ENCODE measurements around the gene ADCY2. TPM values are rescaled to one million over a fixed set of nuclear protein-coding genes. Genes with fewer than 3 reads are reported as not detected.

Gene ADCY2
- total and polyA plus RNA-seq, 2 experiments from 2014 or later = 2.2 to 4.7 TPM

DNA sequence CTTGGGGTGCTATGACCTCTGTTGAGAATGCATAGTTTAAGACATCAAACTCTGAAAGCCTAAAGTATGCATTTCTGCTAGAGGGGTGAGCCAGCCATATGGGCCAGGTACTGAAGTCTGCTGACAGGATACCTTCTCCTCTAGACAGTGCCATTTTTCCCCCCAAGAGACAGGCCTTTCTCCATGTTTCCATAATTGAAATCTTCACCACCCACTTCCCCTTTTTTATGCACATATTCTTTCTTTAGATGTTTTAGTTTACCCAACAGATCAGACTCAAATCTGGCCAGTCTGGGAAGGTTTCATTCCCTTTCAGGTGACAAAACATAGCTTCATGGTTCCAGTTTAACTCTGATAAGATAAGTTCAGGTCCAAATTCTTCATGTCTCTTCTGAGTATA is 212.8 kb downstream of the ADCY2 start:
- no peaks in the 10 kb centered on the region for H3K4me1 ChIP-seq (ENCODE audit: low read depth)
- H3K36me3 ChIP-seq = no peaks in the 10 kb centered on the region
- H3K27ac ChIP-seq = no peak overlapping the region
- H3K9me3 ChIP-seq (ENCODE audit: low read depth) = no peaks in the 10 kb centered on the region
- no peak for DNase-seq (ENCODE audit: low read depth in 1 of 2, low spot score in 1 of 2)
- TF ChIP-seq, protein P1, sequence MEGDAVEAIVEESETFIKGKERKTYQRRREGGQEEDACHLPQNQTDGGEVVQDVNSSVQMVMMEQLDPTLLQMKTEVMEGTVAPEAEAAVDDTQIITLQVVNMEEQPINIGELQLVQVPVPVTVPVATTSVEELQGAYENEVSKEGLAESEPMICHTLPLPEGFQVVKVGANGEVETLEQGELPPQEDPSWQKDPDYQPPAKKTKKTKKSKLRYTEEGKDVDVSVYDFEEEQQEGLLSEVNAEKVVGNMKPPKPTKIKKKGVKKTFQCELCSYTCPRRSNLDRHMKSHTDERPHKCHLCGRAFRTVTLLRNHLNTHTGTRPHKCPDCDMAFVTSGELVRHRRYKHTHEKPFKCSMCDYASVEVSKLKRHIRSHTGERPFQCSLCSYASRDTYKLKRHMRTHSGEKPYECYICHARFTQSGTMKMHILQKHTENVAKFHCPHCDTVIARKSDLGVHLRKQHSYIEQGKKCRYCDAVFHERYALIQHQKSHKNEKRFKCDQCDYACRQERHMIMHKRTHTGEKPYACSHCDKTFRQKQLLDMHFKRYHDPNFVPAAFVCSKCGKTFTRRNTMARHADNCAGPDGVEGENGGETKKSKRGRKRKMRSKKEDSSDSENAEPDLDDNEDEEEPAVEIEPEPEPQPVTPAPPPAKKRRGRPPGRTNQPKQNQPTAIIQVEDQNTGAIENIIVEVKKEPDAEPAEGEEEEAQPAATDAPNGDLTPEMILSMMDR (IDR thresholded peaks at IDR 0.05; ENCODE audit: low read depth, low read length) = no peak
- H3K4me3 ChIP-seq = no peak overlapping the region
- no peaks in the 10 kb centered on the region for H3K27me3 ChIP-seq

DNA sequence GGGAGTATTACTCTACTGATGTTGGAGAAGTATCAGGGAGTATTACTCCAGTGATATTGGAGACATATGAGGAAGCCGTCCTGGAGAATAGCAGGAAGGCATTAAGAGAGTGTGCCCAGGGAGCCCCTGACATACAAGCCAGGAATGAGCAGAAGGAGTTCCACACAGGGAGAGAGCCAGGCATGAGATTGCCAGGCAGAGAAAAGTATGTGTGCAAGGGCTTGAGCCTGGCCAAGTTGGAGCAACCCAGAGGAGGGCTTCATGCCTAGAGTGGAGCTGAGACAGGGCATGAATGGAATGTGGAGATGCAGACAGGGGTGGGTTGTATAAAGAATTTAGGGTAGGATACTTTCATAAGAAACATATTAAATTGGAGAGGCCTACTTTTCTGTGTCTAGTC is 213.8 kb downstream of the ADCY2 start:
- no peak for DNase-seq (ENCODE audit: low read depth in 1 of 2, low spot score in 1 of 2)
- no peaks in the 10 kb centered on the region for H3K36me3 ChIP-seq
- H3K27ac ChIP-seq = no peak overlapping the region
- H3K9me3 ChIP-seq (ENCODE audit: low read depth) = no peaks in the 10 kb centered on the region
- no peak overlapping the region for H3K4me3 ChIP-seq
- TF ChIP-seq, protein P1 (IDR thresholded peaks at IDR 0.05; ENCODE audit: low read depth, low read length) = no peak
- no peaks in the 10 kb centered on the region for H3K27me3 ChIP-seq
- no peaks in the 10 kb centered on the region for H3K4me1 ChIP-seq (ENCODE audit: low read depth)

DNA sequence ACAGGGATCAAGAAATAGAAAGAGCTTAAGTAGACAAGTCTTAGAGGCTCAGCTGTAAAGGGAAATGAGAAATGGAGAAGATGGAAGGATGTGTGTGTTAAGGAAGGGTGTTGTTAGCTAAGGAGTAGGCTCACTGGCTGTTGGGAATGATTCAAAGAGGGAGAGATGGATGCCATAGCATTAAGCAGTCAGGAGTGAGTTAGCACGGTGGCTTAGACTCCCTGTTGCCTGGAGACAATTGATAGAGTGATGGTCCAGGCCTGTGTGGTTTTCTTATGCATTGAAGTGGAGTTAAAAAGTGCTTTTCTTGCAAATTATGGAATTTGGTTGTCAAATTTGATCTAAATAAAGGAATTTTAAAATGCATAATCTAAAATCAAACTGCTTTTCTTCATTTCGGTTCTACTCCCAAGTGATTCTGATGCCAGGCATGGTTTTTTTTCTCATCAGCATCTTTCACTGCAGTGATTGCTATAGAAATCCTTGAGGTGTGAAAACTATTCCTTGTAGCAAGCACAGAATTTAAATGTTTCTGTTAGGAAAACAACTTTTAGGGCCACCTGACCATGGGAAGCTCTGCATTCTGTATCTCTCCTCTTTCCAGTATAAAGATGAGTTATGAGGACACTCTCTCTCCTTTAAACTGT is 214.7 kb downstream of the ADCY2 start:
- H3K9me3 ChIP-seq (ENCODE audit: low read depth) = no peaks in the 10 kb centered on the region
- no peaks in the 10 kb centered on the region for H3K4me1 ChIP-seq (ENCODE audit: low read depth)
- DNase-seq (ENCODE audit: low read depth in 1 of 2, low spot score in 1 of 2) = no peak
- H3K27ac ChIP-seq = no peak overlapping the region
- TF ChIP-seq, protein P1 (IDR thresholded peaks at IDR 0.05; ENCODE audit: low read depth, low read length) = no peak
- H3K4me3 ChIP-seq = no peak overlapping the region
- no peaks in the 10 kb centered on the region for H3K36me3 ChIP-seq
- H3K27me3 ChIP-seq = no peaks in the 10 kb centered on the region

DNA sequence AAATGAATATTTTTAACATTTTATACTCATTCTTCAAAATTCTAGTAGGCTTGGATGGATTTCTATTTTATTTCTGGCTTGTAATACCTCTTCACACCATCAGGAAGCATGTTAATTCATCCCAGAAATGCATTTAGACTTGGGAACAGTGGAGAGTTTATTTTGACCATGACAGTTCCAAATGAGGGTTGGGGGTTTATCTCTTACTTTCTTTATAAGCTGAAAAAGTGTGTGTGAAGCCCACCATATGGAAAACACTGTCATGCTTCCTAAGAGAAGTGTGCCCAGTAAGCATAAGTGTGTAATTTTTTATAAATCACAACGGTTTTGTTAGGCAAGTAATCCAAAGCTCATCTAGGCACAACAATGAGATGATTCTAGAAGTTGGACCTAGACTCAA is 215.6 kb downstream of the ADCY2 start:
- Histone ChIP-seq H3K9me3 (ENCODE audit: low read depth) (no peaks in the 10 kb centered on the region), H3K27me3 (no peaks in the 10 kb centered on the region), H3K4me1 (ENCODE audit: low read depth) (no peaks in the 10 kb centered on the region), H3K36me3 (no peaks in the 10 kb centered on the region), H3K27ac (no peak overlapping the region), H3K4me3 (no peak overlapping the region)
- no peak for DNase-seq (ENCODE audit: low read depth in 1 of 2, low spot score in 1 of 2)
- TF ChIP-seq, protein P1 (IDR thresholded peaks at IDR 0.05; ENCODE audit: low read depth, low read length) = no peak

DNA sequence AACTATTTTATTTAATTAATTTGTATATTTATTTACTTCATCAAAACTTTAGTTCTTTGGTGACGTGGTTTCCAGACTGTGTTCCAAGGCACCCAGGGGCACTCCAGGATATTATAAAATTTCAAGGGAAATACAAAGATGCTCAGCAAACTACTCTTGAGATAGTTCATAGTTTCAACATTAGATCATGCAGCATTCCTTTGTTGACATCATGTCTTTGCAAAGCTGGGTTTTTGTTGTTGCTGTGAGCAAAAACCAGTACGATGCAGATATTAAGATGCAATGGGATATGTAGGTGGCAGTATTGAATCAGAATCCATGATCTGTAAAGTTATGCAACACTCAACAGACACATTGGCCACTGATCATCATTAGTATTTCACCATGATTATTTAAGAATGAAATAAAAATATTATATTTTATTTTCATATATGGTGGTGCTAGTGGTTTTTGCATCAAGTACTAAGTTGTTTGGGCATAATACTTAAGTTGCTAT is 219.7 kb downstream of the ADCY2 start:
- TF ChIP-seq, protein P1 (IDR thresholded peaks at IDR 0.05; ENCODE audit: low read depth, low read length) = no peak
- Histone ChIP-seq H3K27me3 (no peaks in the 10 kb centered on the region), H3K4me3 (no peak overlapping the region), H3K9me3 (ENCODE audit: low read depth) (no peaks in the 10 kb centered on the region), H3K27ac (no peak overlapping the region), H3K36me3 (no peaks in the 10 kb centered on the region), H3K4me1 (ENCODE audit: low read depth) (no peaks in the 10 kb centered on the region)
- DNase-seq (ENCODE audit: low read depth in 1 of 2, low spot score in 1 of 2) = no peak

Measured in cardiac muscle cell (in vitro differentiated cells and primary cell).